Right forelimb (tissue), 1 donor: ENCODE data around the gene RALB.
"Not testable (repeated sequence)": the region's sequence is repeated elsewhere in the genome, so short reads cannot be mapped to it uniquely, and the experiment has no call there.

ENCODE experiments used
- DNase-seq: peaks from one replicate; pipeline ENCODE4 v3.0.0-alpha.2; 2018

Gene RALB

GRCh38 chr2:120224735-120225548 is 27.7 kb upstream of the RALB start:
- no peak for DNase-seq

GRCh38 chr2:120225549-120226065 is 27.0 kb upstream of the RALB start:
- DNase-seq, result no peak

- no peak for DNase-seq
These were observed 26.3 kb upstream of the RALB start for GRCh38 chr2:120226316-120226715.

GRCh38 chr2:120227111-120227991 is 25.3 kb upstream of the RALB start:
- no peak for DNase-seq

- no peak for DNase-seq
These were observed 24.1 kb upstream of the RALB start for GRCh38 chr2:120228503-120228902.

- no peak for DNase-seq
These were observed 23.3 kb upstream of the RALB start for GRCh38 chr2:120229341-120229740.

GRCh38 chr2:120230515-120231471 is 21.9 kb upstream of the RALB start:
- no peak for DNase-seq

GRCh38 chr2:120231564-120231973 is 21.1 kb upstream of the RALB start:
- no peak for DNase-seq

GRCh38 chr2:120231974-120232635 is 20.5 kb upstream of the RALB start:
- no peak for DNase-seq

GRCh38 chr2:120233292-120233691 is 19.4 kb upstream of the RALB start:
- no peak for DNase-seq

- not testable (repeated sequence) for DNase-seq
These were observed 17.5 kb upstream of the RALB start for GRCh38 chr2:120235158-120235557.

- DNase-seq, result peak; percentile 9
These were observed 17.0 kb upstream of the RALB start for GRCh38 chr2:120235681-120236080.

GRCh38 chr2:120236316-120236715 is 16.3 kb upstream of the RALB start:
- peak; percentile 57 for DNase-seq

GRCh38 chr2:120236791-120237190 is 15.9 kb upstream of the RALB start:
- no peak for DNase-seq

GRCh38 chr2:120237491-120237902 is 15.2 kb upstream of the RALB start:
- DNase-seq, result no peak

GRCh38 chr2:120238728-120239487 is 13.7 kb upstream of the RALB start:
- no peak for DNase-seq

GRCh38 chr2:120239488-120240287 is 13.0 kb upstream of the RALB start:
- peak; percentile 66 for DNase-seq

GRCh38 chr2:120240901-120241429 is 11.7 kb upstream of the RALB start:
- DNase-seq, result no peak

GRCh38 chr2:120241684-120242083 is 11.0 kb upstream of the RALB start:
- DNase-seq, result no peak

GRCh38 chr2:120243211-120243610 is 9.4 kb upstream of the RALB start:
- DNase-seq, result no peak
